ENCODE results near the gene NPBWR2. TPM values are rescaled to one million over a fixed set of nuclear protein-coding genes. Genes with fewer than 3 reads are reported as not detected.

NPBWR2 gene
- polyA plus RNA-seq, 1 donor (not counting 4 experiments of a cell fraction or from before 2014, with no cell fraction given), result not detected

- TF ChIP-seq EZH2 (IDR thresholded peaks at IDR 0.05; ENCODE audit: low read length) (peak; percentile 79), CTCF (optimal IDR thresholded peaks at IDR 0.05 in 1 of 3, IDR thresholded peaks at IDR 0.05 in 1 of 3, conservative IDR thresholded peaks at IDR 0.05 in 1 of 3; ENCODE audit: extremely low read depth in 1 of 3, insufficient read depth in 2 of 3, low read length in 3 of 3) (no peak)
- H3K4me1 ChIP-seq (ENCODE audit: control insufficient read depth, extremely low read depth, insufficient read depth, low read length), result peaks cover 6% of the 10 kb centered on the region
These were observed 23.3 kb downstream of the NPBWR2 start, which contains the start of gene LKAAEAR1 for GRCh38 chr20:64083804-64084684. TSS of gene LKAAEAR1 (minus strand) at chr20:64084398. CDS start at chr20:64084219, 179 bp downstream.

GRCh38 chr20:64083378-64083803 lies 24.0 kb downstream of the NPBWR2 start:
- H3K27me3 ChIP-seq (ENCODE audit: control insufficient read depth, extremely low read depth, insufficient read depth, low read length), result peaks cover 43% of the 10 kb centered on the region
- H3K4me2 ChIP-seq (ENCODE audit: control insufficient read depth, extremely low read depth, insufficient read depth, low read depth, low read length), result peak overlapping the region; percentile 78
- H3K9ac ChIP-seq (ENCODE audit: control insufficient read depth, extremely low read depth, insufficient read depth, low read length), result no peak overlapping the region

More at GRCh38 chr20:64083804-64084684, 23.3 kb downstream of the NPBWR2 start, which contains the start of gene LKAAEAR1:
- DNase-seq (ENCODE audit: low read depth, low spot score), result no peak
- H3K4me3 ChIP-seq (ENCODE audit: control insufficient read depth in 2 of 3, extremely low read depth in 1 of 3, insufficient read depth in 2 of 3, low read depth in 1 of 3, low read length in 3 of 3), result peak within 1 kb of the TSS; percentile 32 to 38 (median 38)
- dilution Hi-C loops (cut with MboI; ENCODE audit: extremely low pct_ligation_motif_present, low sequenced_read_pairs), result no loop called here
- H3K79me2 ChIP-seq (ENCODE audit: control insufficient read depth, insufficient read depth, low read length), result no peaks in the 10 kb centered on the region
- no peak within 1 kb of the TSS for H3K9ac ChIP-seq (ENCODE audit: control insufficient read depth, extremely low read depth, insufficient read depth, low read length)
- no peak within 1 kb of the TSS for H3K27ac ChIP-seq (ENCODE audit: control insufficient read depth, insufficient read depth, low read length)
- H3K9me1 ChIP-seq (ENCODE audit: control insufficient read depth, extremely low read depth, insufficient read depth, low read length), result no peaks in the 10 kb centered on the region
- no peak for FAIRE-seq
- no peaks in the 10 kb centered on the region for H3K9me3 ChIP-seq (ENCODE audit: control insufficient read depth, low read depth, low read length)
- no peaks in the 10 kb centered on the region for H3K36me3 ChIP-seq (ENCODE audit: control insufficient read depth in 2 of 2, extremely low read depth in 1 of 2, insufficient read depth in 2 of 2, low read length in 2 of 2)
- no peaks in the 10 kb centered on the region for H4K20me1 ChIP-seq (ENCODE audit: control insufficient read depth, extremely low read depth, insufficient read depth, low read length)
- H3K27me3 ChIP-seq (ENCODE audit: control insufficient read depth, extremely low read depth, insufficient read depth, low read length), result peaks cover 43% of the 10 kb centered on the region
- H3K4me2 ChIP-seq (ENCODE audit: control insufficient read depth, extremely low read depth, insufficient read depth, low read depth, low read length), result peak within 1 kb of the TSS; percentile 78
- H2AFZ ChIP-seq (ENCODE audit: control insufficient read depth, low read length), result peak within 1 kb of the TSS; percentile 51

More at GRCh38 chr20:64083378-64083803, 24.0 kb downstream of the NPBWR2 start:
- H3K9me3 ChIP-seq (ENCODE audit: control insufficient read depth, low read depth, low read length), result no peaks in the 10 kb centered on the region
- no peaks in the 10 kb centered on the region for H3K36me3 ChIP-seq (ENCODE audit: control insufficient read depth in 2 of 2, extremely low read depth in 1 of 2, insufficient read depth in 2 of 2, low read length in 2 of 2)
- no peaks in the 10 kb centered on the region for H3K79me2 ChIP-seq (ENCODE audit: control insufficient read depth, insufficient read depth, low read length)
- H3K27ac ChIP-seq (ENCODE audit: control insufficient read depth, insufficient read depth, low read length), result no peak overlapping the region
- peak overlapping the region; percentile 32 to 38 (median 38) for H3K4me3 ChIP-seq (ENCODE audit: control insufficient read depth in 2 of 3, extremely low read depth in 1 of 3, insufficient read depth in 2 of 3, low read depth in 1 of 3, low read length in 3 of 3)
- H2AFZ ChIP-seq (ENCODE audit: control insufficient read depth, low read length), result peak overlapping the region; percentile 51
- dilution Hi-C loops (cut with MboI; ENCODE audit: extremely low pct_ligation_motif_present, low sequenced_read_pairs), result no loop called here
- H3K9me1 ChIP-seq (ENCODE audit: control insufficient read depth, extremely low read depth, insufficient read depth, low read length), result no peaks in the 10 kb centered on the region
- DNase-seq (ENCODE audit: low read depth, low spot score) (no peak), FAIRE-seq (no peak)
- H3K4me1 ChIP-seq (ENCODE audit: control insufficient read depth, extremely low read depth, insufficient read depth, low read length), result peaks cover 12% of the 10 kb centered on the region
- H4K20me1 ChIP-seq (ENCODE audit: control insufficient read depth, extremely low read depth, insufficient read depth, low read length), result no peaks in the 10 kb centered on the region
- TF ChIP-seq EZH2 (IDR thresholded peaks at IDR 0.05; ENCODE audit: low read length) (no peak), CTCF (optimal IDR thresholded peaks at IDR 0.05 in 1 of 3, IDR thresholded peaks at IDR 0.05 in 1 of 3, conservative IDR thresholded peaks at IDR 0.05 in 1 of 3; ENCODE audit: extremely low read depth in 1 of 3, insufficient read depth in 2 of 3, low read length in 3 of 3) (peak in 2 of 3 experiments; percentile 76 to 80)

Measured in keratinocyte (primary cell).